ENCODE measurements around the gene PCK1.

The PCK1 gene

DNA sequence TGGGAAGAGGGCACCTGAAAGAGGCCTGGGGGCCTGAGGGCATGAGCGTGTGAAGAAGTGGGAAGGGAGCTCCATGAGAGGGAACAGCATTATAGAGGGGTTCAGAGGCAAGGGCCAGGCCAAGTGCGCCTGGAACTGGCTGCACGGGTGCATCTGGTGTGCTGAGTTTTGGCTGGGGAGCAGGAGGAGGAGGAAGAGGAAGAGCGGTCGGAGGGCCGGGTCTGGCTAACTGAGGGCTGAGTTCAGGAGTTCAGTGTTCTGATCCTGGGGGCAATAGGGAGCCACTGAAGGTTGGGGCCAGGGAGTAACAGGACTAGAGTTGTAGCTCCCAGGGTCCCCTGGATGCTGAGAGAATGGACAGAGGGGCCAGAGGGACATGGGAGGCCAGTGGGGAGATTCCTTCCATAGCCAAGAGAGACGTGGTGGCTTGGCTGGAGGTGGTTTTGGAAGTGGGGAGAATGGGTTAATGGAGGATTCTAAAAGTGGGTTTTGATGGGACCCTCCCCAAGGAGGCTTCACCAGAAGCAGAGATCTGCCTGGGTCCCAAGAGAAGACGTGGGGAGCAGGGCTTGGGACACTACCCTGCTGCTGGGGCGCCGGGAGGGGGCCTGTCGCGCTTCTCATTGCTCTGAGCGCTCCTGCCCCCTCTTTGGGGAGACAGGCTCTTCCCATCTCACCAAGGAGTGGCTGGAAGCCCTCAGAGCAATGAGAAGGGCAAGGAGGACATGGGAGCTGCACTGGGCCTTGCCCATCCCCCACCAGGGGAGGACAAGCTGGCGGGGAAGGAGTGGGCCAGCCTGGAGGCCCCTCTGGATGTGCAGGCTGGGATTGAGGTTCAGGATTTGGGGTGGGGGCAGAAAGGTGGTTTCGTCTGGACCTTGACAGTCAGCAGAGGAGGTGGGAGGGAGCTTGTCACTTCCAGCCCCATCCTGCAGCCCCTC, 30.6 kb downstream of the PCK1 start:
- CTCF ChIA-PET = interaction anchor here (1.3 to 13.2 kb wide), 6 partner anchors 7 to 618 kb away, joined by 4 to 303 read pairs (median 30); no protein-coding TSS in a partner anchor
- no peak for DNase-seq (ENCODE audit: low read depth, low spot score)
- TF ChIP-seq CTCF (IDR thresholded peaks at IDR 0.05; ENCODE audit: insufficient read depth, low read length, missing control alignments) = no peak
- POLR2A ChIA-PET = no interaction called here
- no peak overlapping the region for H3K4me3 ChIP-seq (ENCODE audit: low read depth, low read length)

DNA sequence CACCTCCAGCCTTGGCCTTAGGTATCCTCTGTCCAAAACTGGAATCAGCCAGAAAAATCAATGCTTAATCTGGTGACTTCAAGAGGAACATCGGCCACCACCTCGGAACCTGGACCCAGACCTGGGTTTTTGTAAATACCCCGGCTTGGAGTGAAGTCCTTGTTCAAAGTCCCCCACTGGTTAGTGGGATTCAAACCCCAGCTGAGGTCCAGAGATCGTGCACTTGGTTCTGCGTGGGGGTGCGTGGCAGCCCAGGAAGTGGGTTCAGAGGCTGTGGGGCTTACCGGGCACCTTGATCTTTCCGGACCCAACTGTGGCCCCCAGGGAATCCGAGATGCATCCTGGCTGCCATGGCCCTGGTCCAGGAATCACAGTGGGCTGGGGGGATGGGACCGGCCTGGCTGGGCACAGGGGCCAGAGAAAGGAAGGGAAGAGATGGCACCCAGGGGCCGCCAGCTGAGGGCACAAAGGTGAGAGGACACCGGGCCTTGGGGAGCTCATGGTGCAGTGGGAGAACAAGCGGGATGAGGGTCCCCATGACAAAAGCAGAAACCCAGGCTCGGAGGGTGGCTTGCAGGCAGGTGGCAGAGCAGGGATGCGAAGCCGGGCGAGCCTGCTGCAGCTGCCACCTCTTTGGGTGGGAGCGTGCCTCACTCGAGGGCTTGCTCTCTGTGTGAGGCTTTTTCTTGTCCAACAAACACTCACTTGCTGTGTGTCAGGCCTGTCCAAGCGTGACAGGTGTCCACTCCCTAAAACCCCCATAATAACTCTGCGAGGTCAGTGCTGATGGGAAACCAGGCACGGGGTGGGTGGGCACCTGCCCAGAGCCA, 31.6 kb downstream of the PCK1 start:
- TF ChIP-seq CTCF (IDR thresholded peaks at IDR 0.05; ENCODE audit: insufficient read depth, low read length, missing control alignments) = no peak
- DNase-seq (ENCODE audit: low read depth, low spot score) = no peak
- CTCF ChIA-PET = interaction anchor here (0.8 to 13.2 kb wide), 8 partner anchors 8 to 617 kb away, joined by 3 to 303 read pairs (median 4); no protein-coding TSS in a partner anchor
- no peak overlapping the region for H3K4me3 ChIP-seq (ENCODE audit: low read depth, low read length)
- POLR2A ChIA-PET = no interaction called here

DNA sequence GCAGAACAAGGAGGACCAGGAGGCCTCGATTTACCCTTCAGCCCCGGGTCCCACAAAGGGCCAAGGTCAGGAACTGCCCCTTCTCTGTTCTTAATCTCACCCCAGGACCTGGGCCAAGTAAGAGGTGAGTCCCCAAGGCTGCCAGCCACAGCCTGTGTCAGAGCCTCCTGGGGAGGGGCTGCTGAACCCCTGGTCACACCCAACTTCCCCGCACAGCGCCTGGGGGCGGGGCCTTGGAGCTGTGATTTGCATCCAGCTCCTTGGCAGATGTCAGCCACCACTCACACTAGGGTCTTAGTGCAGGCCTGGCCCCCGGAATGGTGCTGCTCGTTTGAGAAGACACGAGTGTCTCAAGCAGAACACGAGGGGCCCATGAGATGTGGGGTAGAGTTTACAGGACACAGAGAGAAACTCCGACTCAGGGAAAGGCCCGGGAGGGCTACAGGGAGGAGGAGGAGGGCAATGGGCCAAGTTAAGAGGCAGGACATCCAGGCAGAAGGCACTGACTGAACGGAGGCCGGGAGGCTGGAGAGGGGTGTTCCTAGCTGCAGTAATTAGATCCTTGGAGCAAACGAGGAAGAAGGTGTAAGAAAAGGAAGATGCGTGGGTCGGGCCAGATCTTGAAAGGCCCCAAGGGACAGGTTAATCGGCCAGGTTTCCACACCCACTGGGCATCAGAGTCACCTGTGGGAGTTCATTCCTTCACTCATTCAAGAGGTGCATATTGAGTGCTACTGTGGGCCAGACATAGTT, 32.4 kb downstream of the PCK1 start:
- no peak for DNase-seq (ENCODE audit: low read depth, low spot score)
- POLR2A ChIA-PET = no interaction called here
- TF ChIP-seq CTCF (IDR thresholded peaks at IDR 0.05; ENCODE audit: insufficient read depth, low read length, missing control alignments) = no peak
- H3K4me3 ChIP-seq (ENCODE audit: low read depth, low read length) = no peak overlapping the region
- CTCF ChIA-PET = interaction anchor here (0.7 to 13.2 kb wide), 9 partner anchors 9 to 616 kb away, joined by 3 to 303 read pairs (median 4); no protein-coding TSS in a partner anchor

DNA sequence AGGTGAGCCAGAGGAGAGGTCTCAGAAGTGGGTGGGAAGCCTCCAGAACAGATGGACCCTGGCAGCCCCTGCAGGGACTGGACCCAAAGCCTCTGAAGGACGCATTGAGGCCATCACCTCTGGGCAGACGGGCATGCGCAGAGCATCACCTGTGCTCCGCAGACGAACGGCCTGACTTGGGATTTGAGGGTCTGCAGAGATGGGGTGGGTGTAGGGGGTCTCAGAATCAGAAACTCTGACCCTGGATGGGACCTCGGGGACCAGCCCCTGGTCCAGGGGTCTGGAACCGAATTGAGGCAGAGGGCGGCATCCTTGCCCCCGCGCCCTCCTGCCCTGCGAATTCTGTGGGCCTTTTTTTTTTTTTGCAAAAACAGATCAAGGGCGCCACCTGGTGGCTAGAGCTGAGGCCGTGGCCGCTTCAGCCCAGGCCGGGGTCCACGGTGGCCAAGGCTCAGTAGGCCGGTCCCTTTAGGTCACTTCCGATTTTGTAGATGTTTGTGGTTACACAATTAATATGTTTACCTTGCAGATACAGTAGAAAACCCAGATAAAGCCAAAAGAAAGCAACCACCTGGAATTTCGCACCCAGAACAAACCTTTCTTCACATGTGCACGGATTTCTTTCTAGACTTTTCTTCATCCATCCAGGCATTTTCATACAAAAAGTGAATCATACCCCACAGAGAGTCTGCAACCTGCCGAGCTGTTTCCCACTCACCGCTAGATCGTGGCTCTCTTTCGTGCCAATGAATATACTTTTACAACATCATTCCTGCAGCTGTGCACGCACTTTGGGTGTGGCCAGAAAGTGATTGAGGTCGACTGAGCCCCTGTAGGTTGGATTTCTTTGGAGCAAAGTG, 33.4 kb downstream of the PCK1 start:
- POLR2A ChIA-PET = no interaction called here
- no peak for DNase-seq (ENCODE audit: low read depth, low spot score)
- no peak overlapping the region for H3K4me3 ChIP-seq (ENCODE audit: low read depth, low read length)
- CTCF ChIA-PET = interaction anchor here (0.8 to 13.2 kb wide), 13 partner anchors 10 to 615 kb away, joined by 3 to 303 read pairs (median 5); partner anchors contain the start of gene ZBP1
- TF ChIP-seq CTCF (IDR thresholded peaks at IDR 0.05; ENCODE audit: insufficient read depth, low read length, missing control alignments) = peak; percentile 72

Data from AG04449 (cell line).